ENCODE results near the gene MYRFL.
"Not testable (repeated sequence)": the region's sequence is repeated elsewhere in the genome, so short reads cannot be mapped to it uniquely, and the experiment has no call there.

MYRFL gene

DNA sequence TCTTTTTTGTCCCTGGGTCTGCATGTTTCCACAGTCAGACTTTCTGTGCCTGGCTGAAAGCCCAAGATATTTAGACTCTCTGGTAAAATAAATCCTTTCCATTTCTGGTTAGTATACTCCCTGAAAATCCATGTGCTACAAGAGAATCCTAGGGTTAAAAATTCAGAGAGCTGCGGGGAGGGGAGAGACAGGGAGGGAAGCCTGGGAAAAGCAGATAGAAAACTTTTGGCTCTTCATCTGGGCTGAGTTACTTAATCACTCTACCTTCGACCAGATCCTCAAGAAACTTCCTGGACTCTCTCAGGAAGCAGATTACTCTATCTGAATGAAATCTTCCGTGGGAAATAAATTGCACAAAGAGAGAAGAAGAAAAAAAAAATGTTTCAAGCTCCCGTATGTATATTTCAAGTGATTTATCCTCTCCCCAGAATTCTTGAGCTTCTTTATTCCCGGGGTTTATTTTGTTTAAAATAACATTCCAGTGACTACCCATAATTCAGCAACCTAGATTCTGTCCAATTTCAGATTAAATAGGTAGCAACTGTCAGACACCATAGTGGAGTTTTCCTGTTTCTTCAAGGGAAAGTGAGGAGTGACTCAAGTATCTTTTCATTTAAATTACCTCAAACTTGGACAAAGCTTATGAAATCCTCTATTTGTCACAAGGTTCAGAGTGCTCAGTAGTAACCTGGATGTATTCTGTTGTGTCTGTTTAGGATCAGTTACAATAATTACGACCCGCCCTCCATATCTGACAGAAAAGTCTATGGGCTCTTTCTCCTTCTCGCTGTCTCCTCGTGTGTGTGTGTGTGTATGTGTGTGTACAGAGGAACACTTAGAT is 163.7 kb downstream of the MYRFL start:
- no peak for DNase-seq (ENCODE audit: low spot score)

GRCh38 chr12:69991690-69992288 is 166.8 kb downstream of the MYRFL start:
- DNase-seq (ENCODE audit: low spot score): no peak

DNA sequence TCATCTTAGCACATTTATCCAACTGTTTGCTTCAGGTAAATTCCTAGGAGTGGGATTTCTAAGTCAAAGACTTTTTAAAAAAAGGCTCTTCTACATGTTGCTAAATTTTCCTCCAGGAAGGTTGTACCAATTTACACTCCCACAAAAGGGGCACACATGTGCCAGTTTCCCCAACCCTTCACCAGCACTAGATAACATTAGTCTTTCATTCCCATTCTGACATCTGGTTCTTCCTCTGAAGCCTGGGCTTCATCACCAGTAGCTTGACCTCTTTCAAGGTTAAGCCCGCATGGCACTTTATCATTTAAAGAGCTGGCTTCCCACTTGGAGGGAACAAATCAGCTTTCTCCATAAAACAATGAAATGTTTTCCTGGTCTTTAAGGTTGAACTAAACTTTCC is 168.4 kb downstream of the MYRFL start:
- no peak for DNase-seq (ENCODE audit: low spot score)

DNA sequence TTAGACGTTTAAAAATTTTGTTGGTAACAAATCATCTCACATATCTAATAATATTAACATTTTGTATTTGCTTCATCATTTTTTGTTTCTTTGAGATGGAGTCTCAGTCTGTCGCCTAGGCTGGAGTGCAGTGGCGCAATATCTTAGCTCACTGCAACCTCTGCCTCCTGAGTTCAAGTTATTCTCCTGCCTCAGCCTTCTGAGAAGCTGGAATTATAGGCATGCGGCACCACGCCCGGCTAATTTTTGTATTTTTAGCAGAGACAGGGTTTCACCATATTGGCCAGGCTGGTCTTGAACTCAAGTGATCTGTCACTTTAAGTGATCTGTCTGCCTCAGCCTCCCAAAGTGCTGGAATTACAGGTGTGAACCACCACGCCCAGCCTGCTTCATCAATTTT is 169.1 kb downstream of the MYRFL start:
- DNase-seq (ENCODE audit: low spot score): not testable (repeated sequence)

GRCh38 chr12:69994724-69995173 is 169.7 kb downstream of the MYRFL start:
- no peak for DNase-seq (ENCODE audit: low spot score)

GRCh38 chr12:69996241-69996640 is 171.2 kb downstream of the MYRFL start:
- DNase-seq (ENCODE audit: low spot score): no peak

DNA sequence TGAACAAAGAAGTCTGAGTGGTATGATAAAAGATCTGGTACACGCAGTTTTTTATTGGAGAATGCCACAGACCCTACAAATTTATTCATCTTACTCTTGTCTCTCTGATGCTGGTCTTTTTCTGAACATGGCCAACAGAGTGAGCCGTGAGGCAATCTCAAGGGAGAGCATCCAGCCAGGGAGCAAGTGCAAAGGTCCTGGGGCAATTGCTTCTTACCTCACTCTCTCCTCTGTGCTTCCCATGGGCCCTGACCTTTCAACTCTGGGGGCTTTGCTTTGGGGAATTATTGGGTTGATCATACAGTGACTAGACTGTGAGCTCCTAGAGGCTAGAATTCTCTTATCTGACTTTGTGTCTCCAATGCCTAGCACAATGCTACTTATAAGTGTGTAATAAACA is 171.7 kb downstream of the MYRFL start:
- DNase-seq (ENCODE audit: low spot score): no peak

- DNase-seq (ENCODE audit: low spot score): no peak
These were observed 173.0 kb downstream of the MYRFL start for GRCh38 chr12:69998011-69998410.

GRCh38 chr12:69998922-69999321 is 173.9 kb downstream of the MYRFL start:
- no peak for DNase-seq (ENCODE audit: low spot score)

DNA sequence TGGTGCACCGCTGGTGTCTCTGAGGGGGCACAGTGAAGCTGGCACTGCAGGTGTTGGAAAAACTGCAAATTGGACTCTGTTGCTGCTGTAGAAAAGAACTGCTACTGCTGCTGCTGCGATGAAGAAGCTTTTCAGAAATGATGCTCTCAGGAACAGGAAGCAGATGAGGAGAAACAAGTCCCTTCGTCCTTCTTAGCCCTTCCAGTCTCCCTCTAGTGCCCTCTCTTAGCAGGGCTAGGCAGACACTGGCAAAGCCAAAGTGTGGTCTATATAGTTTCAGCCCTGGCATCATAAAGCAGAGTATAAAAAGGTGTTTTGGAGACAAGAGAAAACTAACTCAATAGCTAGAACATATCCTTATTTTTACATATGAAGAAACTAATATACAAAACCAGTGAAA is 174.5 kb downstream of the MYRFL start:
- DNase-seq (ENCODE audit: low spot score): no peak

- no peak for DNase-seq (ENCODE audit: low spot score)
These were observed 177.3 kb downstream of the MYRFL start for GRCh38 chr12:70002097-70002911.

DNA sequence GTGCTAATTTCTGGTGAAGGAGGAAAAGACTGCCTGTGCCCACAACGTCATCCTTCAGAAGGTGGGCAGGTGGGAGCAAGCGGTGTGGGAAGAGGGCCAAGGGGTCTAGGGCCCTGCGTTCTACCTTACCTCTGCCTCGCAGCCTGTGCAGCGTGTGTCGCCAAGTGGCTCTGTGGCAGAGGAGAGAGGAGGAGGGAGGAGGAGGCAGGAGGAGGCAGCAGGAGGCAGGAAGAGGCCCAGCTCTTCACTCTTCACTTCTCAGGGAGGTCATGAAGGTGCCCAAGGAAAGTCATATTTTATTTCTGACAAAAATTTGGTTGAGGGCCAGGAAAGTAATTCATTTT is 177.9 kb downstream of the MYRFL start:
- no peak for DNase-seq (ENCODE audit: low spot score)

DNA sequence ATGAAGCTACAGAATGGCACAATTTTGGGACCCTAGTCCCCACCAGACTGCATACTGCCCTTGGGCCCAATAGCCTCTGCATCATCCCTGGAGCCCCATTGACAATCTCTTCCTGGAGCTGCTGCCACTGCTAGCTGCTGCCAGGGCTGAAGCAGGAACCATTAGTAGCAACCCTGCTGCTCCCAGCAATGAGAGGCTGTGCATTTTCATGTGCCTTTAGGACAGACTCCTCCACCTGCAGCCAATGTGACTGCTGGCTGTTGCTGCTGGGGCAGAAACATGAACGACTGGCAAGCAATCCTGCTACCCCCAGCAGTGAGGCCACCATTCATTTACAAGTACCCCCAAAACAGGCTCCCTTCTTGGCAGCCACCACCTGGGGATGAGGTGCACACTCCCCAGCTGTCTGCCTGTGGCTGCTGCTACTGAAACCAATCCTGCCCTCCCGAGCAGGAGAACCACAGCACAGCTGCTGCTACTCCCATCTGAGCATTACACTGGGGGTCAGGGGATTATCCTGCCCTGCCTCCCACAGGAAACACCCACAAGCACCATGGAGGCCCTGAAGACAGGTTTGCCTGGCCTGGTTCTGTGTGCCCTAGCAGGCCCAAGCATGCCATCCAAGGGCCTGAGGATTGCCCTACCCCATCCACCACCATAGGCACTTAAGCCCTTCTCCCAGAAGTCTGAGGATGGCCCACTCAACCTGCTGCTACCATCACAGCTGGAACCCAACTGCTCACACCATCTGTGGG is 181.0 kb downstream of the MYRFL start:
- no peak for DNase-seq (ENCODE audit: low spot score)

- no peak for DNase-seq (ENCODE audit: low spot score)
These were observed 181.6 kb downstream of the MYRFL start for GRCh38 chr12:70006619-70006973.

DNA sequence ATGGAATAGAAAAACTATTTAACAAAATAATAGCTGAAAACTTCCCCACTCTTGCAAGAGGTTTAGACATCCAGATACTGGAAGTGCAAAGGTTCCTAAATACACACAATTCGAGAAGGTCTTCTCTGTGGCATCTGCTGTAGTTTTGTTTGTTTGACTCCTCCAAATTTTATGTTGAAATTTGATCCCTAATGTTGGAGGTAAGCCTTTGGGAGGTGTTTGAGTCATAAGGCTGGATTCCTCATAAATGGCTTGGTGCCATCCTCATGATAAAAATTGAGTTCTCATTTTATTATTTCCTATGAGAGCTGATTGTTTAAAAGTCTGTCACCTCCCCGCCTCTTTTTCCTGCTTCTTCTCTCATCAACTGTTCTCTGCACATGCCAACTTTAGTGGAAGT is 182.7 kb downstream of the MYRFL start:
- DNase-seq (ENCODE audit: low spot score): no peak

Data from hematopoietic multipotent progenitor cell treated with erythropoietin and hydrocortisone succinate and interleukin-3 and kit ligand, for 17 days (in vitro differentiated cells).